Measurements from ENCODE around the gene CXXC5. TPM values are rescaled to one million over a fixed set of nuclear protein-coding genes. Genes with fewer than 3 reads are reported as not detected.

CXXC5 gene
- total RNA-seq, 1 donor from 2014 or later, result 41.1 TPM

GRCh38 chr5:139680368-139681111, 32.4 kb downstream of the CXXC5 start:
- DNase-seq (ENCODE audit: low read depth in 2 of 2), result no peak

- DNase-seq (ENCODE audit: low read depth in 2 of 2), result no peak
These were observed 32.9 kb downstream of the CXXC5 start for GRCh38 chr5:139681112-139681458.

- no peak for DNase-seq (ENCODE audit: low read depth in 2 of 2)
These were observed 33.3 kb downstream of the CXXC5 start for GRCh38 chr5:139681466-139681865.

- DNase-seq (ENCODE audit: low read depth in 2 of 2), result no peak
These were observed 34.1 kb downstream of the CXXC5 start for GRCh38 chr5:139682016-139682975.

- no peak for DNase-seq (ENCODE audit: low read depth in 2 of 2)
These were observed 35.4 kb downstream of the CXXC5 start for GRCh38 chr5:139683295-139684271.

- no peak for DNase-seq (ENCODE audit: low read depth in 2 of 2)
These were observed 36.3 kb downstream of the CXXC5 start for GRCh38 chr5:139684350-139684880.

- no peak for DNase-seq (ENCODE audit: low read depth in 2 of 2)
These were observed 37.0 kb downstream of the CXXC5 start for GRCh38 chr5:139684881-139685749.

- no peak for DNase-seq (ENCODE audit: low read depth in 2 of 2)
These were observed 37.7 kb downstream of the CXXC5 start for GRCh38 chr5:139685886-139686285.

- DNase-seq (ENCODE audit: low read depth in 2 of 2), result no peak
These were observed 38.2 kb downstream of the CXXC5 start for GRCh38 chr5:139686356-139686705.

GRCh38 chr5:139686706-139687441, 38.7 kb downstream of the CXXC5 start:
- no peak for DNase-seq (ENCODE audit: low read depth in 2 of 2)

GRCh38 chr5:139687656-139688055, 39.5 kb downstream of the CXXC5 start:
- DNase-seq (ENCODE audit: low read depth in 2 of 2), result no peak

- no peak for DNase-seq (ENCODE audit: low read depth in 2 of 2)
These were observed 40.0 kb downstream of the CXXC5 start for GRCh38 chr5:139688088-139688702.

GRCh38 chr5:139688751-139689372, 40.7 kb downstream of the CXXC5 start:
- DNase-seq (ENCODE audit: low read depth in 2 of 2), result peak; percentile 28 to 37

- DNase-seq (ENCODE audit: low read depth in 2 of 2), result no peak
These were observed 41.5 kb downstream of the CXXC5 start for GRCh38 chr5:139689631-139690063.

GRCh38 chr5:139690064-139690802, 42.1 kb downstream of the CXXC5 start:
- DNase-seq (ENCODE audit: low read depth in 2 of 2), result peak in 1 of 2 donors; percentile 46

- no peak for DNase-seq (ENCODE audit: low read depth in 2 of 2)
These were observed 42.9 kb downstream of the CXXC5 start for GRCh38 chr5:139690803-139691629.

GRCh38 chr5:139692148-139692547, 44.0 kb downstream of the CXXC5 start:
- DNase-seq (ENCODE audit: low read depth in 2 of 2), result no peak
